Measurements from ENCODE around the gene EPHA1. TPM values are rescaled to one million over a fixed set of nuclear protein-coding genes. Genes with fewer than 3 reads are reported as not detected.

The EPHA1 gene
- total and polyA plus RNA-seq, 3 donors from 2014 or later = 5.9 to 9.8 (median 8.5) TPM

- peak; percentile 63 for DNase-seq
- intact Hi-C loops (cut with DNase I; ENCODE audit: low total_unique reads) = no loop called here
- Histone ChIP-seq H3K4me3 (no peak overlapping the region), H3K4me1 (peaks cover 23% of the 10 kb centered on the region), H3K36me3 (ENCODE audit: low read depth, missing control alignments) (no peaks in the 10 kb centered on the region), H3K27me3 (no peaks in the 10 kb centered on the region), H3K9me3 (no peaks in the 10 kb centered on the region), H3K27ac (no peak overlapping the region)
- TF ChIP-seq CTCF (IDR thresholded peaks at IDR 0.05) (no peak), POLR2A (IDR thresholded peaks at IDR 0.05) (no peak)
- WGBS, 2 donors = 45 to 56% methylated on average over 5 of the region's 5 CpGs
These were observed 32.3 kb downstream of the EPHA1 start for GRCh38 chr7:143376396-143376795.

DNA sequence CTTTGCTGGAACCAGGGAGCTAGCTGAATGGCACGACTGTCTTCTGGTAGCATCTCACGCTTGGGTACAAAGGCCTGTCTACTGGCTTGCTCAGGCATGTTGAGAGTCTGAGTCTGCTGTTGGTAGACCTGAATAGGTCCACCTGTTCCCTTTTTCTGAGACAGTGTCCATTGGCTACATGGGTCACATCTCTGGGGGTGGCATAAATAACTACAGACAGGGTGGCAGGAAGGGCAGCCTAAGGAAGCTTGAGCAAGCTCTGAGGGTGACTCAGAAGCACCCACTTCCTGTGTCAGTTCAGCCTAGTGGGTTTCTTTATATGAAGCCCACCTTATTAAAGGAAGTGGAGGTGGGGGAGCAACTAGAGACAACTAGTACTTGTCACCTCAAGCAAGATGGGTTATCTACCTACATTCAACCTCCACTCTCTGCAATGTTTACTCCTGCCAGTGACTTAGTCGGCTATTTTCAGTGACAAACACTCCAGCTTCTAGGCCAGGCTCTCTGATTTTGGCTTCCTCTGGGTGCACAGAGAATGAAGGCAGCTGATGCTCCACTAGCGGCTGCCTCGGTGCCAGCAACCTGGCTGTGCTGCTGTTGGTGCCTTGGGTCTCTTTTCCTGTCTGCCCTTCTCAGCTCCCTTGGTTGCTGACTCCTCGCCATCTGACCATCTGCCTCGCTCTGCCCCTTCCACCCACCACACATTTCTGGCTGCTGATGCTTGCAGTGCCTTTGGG, 33.2 kb downstream of the EPHA1 start:
- Histone ChIP-seq H3K4me3 (no peak overlapping the region), H3K27me3 (no peaks in the 10 kb centered on the region), H3K27ac (peak overlapping the region in 1 of 2 donors; percentile 18), H3K36me3 (ENCODE audit: low read depth, missing control alignments) (no peaks in the 10 kb centered on the region), H3K9me3 (no peaks in the 10 kb centered on the region), H3K4me1 (peaks cover 23% of the 10 kb centered on the region)
- no peak for DNase-seq
- TF ChIP-seq CTCF (IDR thresholded peaks at IDR 0.05) = no peak
- TF ChIP-seq POLR2A (IDR thresholded peaks at IDR 0.05) = no peak
- intact Hi-C loops (cut with DNase I; ENCODE audit: low total_unique reads) = no loop called here
- 82 to 85% methylated on average over 7 of the region's 7 CpGs for WGBS, 2 donors

DNA sequence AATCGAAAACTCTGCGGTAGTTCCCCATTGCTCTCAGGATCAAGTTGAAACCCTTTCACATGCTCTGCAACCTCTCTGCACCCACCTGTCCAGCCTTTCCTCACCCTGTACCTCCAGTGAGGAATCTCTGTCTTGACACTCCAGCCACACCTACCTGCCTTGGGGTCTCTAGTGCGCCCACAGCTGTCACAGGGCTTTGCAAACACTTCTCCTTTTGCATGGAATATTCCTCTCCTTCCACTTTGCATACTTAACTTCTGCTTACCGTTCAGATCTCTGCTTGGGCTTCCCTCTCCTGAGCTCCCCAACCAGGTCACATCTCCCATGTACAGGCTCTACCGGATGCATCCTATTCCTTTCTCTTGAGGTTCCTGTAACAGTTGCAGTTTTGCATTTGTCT, 34.1 kb downstream of the EPHA1 start:
- DNase-seq = no peak

DNA sequence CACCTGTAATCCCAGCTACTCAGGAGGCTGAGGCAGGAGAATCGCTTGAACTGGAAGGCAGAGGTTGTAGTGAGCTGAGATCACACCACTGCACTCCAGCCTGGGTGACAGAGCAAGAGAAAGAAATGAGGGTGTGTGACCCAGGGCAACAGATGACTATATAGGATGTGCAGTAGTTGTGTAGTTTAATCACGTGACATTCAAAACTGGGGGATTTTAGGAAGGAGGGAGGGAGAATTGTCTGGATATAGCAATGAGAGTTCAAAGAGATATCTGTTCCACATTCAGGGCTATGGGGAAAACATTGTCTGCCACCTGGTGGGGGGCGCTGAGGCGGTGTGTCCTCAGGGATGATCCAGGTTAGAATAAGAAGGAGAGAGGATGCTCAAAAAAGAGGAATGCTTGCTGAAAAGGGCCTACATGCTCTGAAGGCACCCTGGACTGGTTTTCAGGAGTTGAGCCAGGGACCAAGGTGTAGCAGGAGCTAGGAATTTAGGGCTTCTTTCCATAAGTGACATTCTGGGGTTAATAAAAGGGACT, 35.3 kb downstream of the EPHA1 start:
- WGBS, 2 donors = 85 to 86% methylated on average over 4 of the region's 4 CpGs
- Histone ChIP-seq H3K27me3 (no peaks in the 10 kb centered on the region), H3K36me3 (ENCODE audit: low read depth, missing control alignments) (no peaks in the 10 kb centered on the region), H3K4me1 (peaks cover 18% of the 10 kb centered on the region), H3K9me3 (no peaks in the 10 kb centered on the region), H3K4me3 (no peak overlapping the region), H3K27ac (no peak overlapping the region)
- TF ChIP-seq POLR2A (IDR thresholded peaks at IDR 0.05) = no peak
- no peak for TF ChIP-seq CTCF (IDR thresholded peaks at IDR 0.05)
- intact Hi-C loops (cut with DNase I; ENCODE audit: low total_unique reads) = no loop called here
- DNase-seq = no peak

More for the DNA sequence above, 34.1 kb downstream of the EPHA1 start:
- Histone ChIP-seq H3K27ac (peak overlapping the region in 1 of 2 donors; percentile 18), H3K9me3 (no peaks in the 10 kb centered on the region), H3K4me3 (no peak overlapping the region), H3K4me1 (peaks cover 20% of the 10 kb centered on the region), H3K27me3 (no peaks in the 10 kb centered on the region), H3K36me3 (ENCODE audit: low read depth, missing control alignments) (no peaks in the 10 kb centered on the region)
- WGBS, 2 donors = 88% methylated on average over 5 of the region's 5 CpGs
- intact Hi-C loops (cut with DNase I; ENCODE audit: low total_unique reads) = no loop called here
- TF ChIP-seq POLR2A (IDR thresholded peaks at IDR 0.05) (no peak), CTCF (IDR thresholded peaks at IDR 0.05) (no peak)

- H3K27me3 ChIP-seq = no peaks in the 10 kb centered on the region
- TF ChIP-seq POLR2A (IDR thresholded peaks at IDR 0.05) (no peak), CTCF (IDR thresholded peaks at IDR 0.05) (no peak)
- no peak overlapping the region for H3K27ac ChIP-seq
- H3K36me3 ChIP-seq (ENCODE audit: low read depth, missing control alignments) = no peaks in the 10 kb centered on the region
- 49 to 62% methylated on average over 4 of the region's 4 CpGs for WGBS, 2 donors
- peak; percentile 81 for DNase-seq
- no peaks in the 10 kb centered on the region for H3K9me3 ChIP-seq
- intact Hi-C loops (cut with DNase I; ENCODE audit: low total_unique reads) = no loop called here
- peaks cover 15% of the 10 kb centered on the region for H3K4me1 ChIP-seq
- no peak overlapping the region for H3K4me3 ChIP-seq
These were observed 36.6 kb downstream of the EPHA1 start for GRCh38 chr7:143372070-143372469.
